Dermis lymphatic vessel endothelial cell (primary cell): ENCODE data around the gene GLOD5. TPM values are rescaled to one million over a fixed set of nuclear protein-coding genes. Genes with fewer than 3 reads are reported as not detected.

ENCODE experiments used
- total RNA-seq: library from RNA; depleted of rRNA; stranded (reverse); fragments of >200 nt; gene quantifications from 2 replicates; pipeline ENCODE4 v1.2.1, GENCODE V29; 2014

Gene GLOD5
- not detected in 2 replicates for total RNA-seq

GRCh38 chrX:48761674-48762471, at the start of gene GLOD5:
TSS of gene GLOD5 (plus strand) at chrX:48761747. CDS start at chrX:48761791, 44 bp downstream.

DNA sequence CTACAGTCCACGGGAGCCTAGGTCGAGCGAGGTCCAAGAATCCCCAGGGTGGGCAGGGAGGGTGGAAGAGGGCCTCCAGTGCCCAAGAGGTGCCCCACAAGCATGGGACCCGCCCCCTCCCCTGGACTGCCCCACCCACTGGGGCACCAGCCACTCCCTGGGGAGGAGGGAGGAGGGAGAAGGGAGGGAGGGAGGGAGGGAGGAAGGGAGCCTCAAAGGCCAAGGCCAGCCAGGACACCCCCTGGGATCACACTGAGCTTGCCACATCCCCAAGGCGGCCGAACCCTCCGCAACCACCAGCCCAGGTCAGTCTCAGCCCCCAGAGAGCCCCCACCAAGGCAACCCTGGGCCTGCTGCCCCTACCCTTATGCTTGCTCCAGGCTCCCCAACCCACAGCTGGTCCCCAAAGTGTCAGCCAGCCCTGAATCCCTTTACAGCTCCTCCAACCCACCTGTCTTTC, 24.8 kb downstream of the GLOD5 start, which contains the start of gene GATA1:
Gene GATA1 (plus strand): TSS at position 250 of the 460 bp plus-strand sequence. CDS start 4,520 bp downstream, outside the sequence.

DNA sequence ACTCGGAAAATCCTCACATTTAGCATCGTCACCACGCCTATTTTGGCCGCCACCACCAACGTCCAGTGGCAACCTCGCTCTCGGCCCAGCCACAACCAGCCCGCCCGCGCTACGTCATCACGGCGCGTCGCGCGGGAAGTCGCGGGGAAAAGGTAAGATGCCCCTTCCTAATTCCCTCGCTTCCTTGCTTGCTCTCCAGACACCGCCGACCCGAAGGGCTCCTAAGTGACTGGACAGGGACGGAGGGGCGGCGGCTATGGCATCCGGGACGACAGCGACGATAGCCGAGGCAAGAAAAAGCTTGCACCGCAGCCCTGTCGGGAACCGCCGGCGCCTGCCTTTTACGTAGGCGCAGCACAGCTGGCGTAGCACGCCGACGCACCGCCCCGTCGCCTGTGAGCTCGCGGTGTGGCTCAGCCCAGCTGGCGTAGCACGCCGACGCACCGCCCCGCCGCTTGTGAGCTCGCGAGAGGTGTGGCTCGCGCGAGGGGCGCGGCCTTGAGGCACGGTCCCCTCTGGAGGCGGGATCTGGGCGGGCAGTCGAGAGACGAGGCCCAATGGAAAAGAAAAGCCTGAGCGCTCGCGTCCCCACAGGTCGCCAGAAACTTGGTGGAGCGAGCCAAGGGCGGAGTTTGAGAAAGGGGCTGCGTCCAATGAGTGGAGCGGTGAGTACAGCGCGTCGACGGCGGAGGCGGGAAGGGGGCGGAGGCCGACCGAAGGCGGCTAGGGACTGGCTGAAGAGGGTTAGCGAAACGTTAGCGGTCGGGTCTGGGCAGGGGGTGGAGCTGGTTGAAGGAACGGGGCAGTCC, 39.9 kb downstream of the GLOD5 start, which contains the start of gene HDAC6:
Gene HDAC6 (plus strand): TSS at position 788 of the 809 bp plus-strand sequence. CDS start 626 bp downstream, outside the sequence.

Other genes with a start within 250 kb of the GLOD5 start
- 61.4 and 66.3 TPM in 2 replicates for gene EBP, start 239.9 kb upstream of the GLOD5 start, total RNA-seq
- gene TBC1D25, start 222.0 kb upstream of the GLOD5 start, total RNA-seq, result 6.2 and 8.0 TPM in 2 replicates
- 387 and 390 TPM in 2 replicates for gene RBM3, start 187.3 kb upstream of the GLOD5 start, total RNA-seq
- gene WDR13, start 164.3 kb upstream of the GLOD5 start, total RNA-seq, result 98.9 and 107 TPM in 2 replicates
- gene WAS, start 77.9 kb upstream of the GLOD5 start, total RNA-seq, result not detected in 2 replicates
- gene SUV39H1, start 65.0 kb upstream of the GLOD5 start, total RNA-seq, result 2.7 and 3.1 TPM in 2 replicates
- not detected in 2 replicates for gene GATA1, start 24.8 kb downstream of the GLOD5 start, total RNA-seq
- gene HDAC6, start 40.3 kb downstream of the GLOD5 start, total RNA-seq, result 21.7 and 25.2 TPM in 2 replicates
- gene ERAS, start 64.8 kb downstream of the GLOD5 start, total RNA-seq, result not detected in 2 replicates
- gene PCSK1N, start 73.9 kb downstream of the GLOD5 start, total RNA-seq, result 0.09 and 0.11 TPM in 2 replicates
- gene TIMM17B, start 136.0 kb downstream of the GLOD5 start, total RNA-seq, result 18.6 and 20.2 TPM in 2 replicates
- 73.4 and 80.2 TPM in 2 replicates for gene PQBP1, start 136.2 kb downstream of the GLOD5 start, total RNA-seq
- 7.8 and 11.9 TPM in 2 replicates for gene SLC35A2, start 149.9 kb downstream of the GLOD5 start, total RNA-seq
- 3.0 and 3.4 TPM in 2 replicates for gene PIM2, start 157.3 kb downstream of the GLOD5 start, total RNA-seq
- gene OTUD5, start 195.9 kb downstream of the GLOD5 start, total RNA-seq, result 25.8 and 26.0 TPM in 2 replicates
- 0.09 and 0.22 TPM in 2 replicates for gene KCND1, start 210.1 kb downstream of the GLOD5 start, total RNA-seq
- gene GRIPAP1, start 240.5 kb downstream of the GLOD5 start, total RNA-seq, result 14.7 and 17.6 TPM in 2 replicates